Kidney epithelial cell (primary cell): ENCODE results near the gene DLAT. TPM values are rescaled to one million over a fixed set of nuclear protein-coding genes. Genes with fewer than 3 reads are reported as not detected.
"Not testable (repeated sequence)": the region's sequence is repeated elsewhere in the genome, so short reads cannot be mapped to it uniquely, and the experiment has no call there.

Experiments used
- DNase-seq: peaks from one replicate; pipeline ENCODE4 v3.0.0-alpha.2; 2010; ENCODE audit warnings: low read depth
- H3K27me3 ChIP-seq: 2 replicates; pipeline ENCODE4 v1.6.0; 2011; ENCODE audit warnings: low read length; ENCODE audit not compliant: control insufficient read depth, insufficient read depth
- H3K36me3 ChIP-seq: 2 replicates; pipeline ENCODE4 v1.5.1; 2011; ENCODE audit warnings: low read length; ENCODE audit not compliant: control insufficient read depth, insufficient read depth
- H3K4me3 ChIP-seq: 2 replicates; pipeline ENCODE4 v1.5.1; 2011; ENCODE audit warnings: low read depth, mild to moderate bottlenecking, control low read depth, low read length
- CTCF ChIP-seq: IDR thresholded peaks from 2 replicates; pipeline ENCODE4 v1.5.1; 2011; ENCODE audit warnings: mild to moderate bottlenecking, moderate library complexity, low read length, control low read depth, inconsistent platforms; ENCODE audit not compliant: insufficient read depth, poor library complexity, severe bottlenecking
- total RNA-seq: library from RNA; depleted of rRNA; stranded (reverse); fragments of >200 nt; gene quantifications from 2 replicates; pipeline ENCODE4 v1.2.3, GENCODE V29; 2015

Gene DLAT
- total RNA-seq, 1 donor from 2014 or later, result 33.4 TPM

- no peaks in the 10 kb centered on the region for H3K27me3 ChIP-seq
- DNase-seq, result no peak
- TF ChIP-seq CTCF, result no peak
- peaks cover 3% of the 10 kb centered on the region for H3K36me3 ChIP-seq
- no peak overlapping the region for H3K4me3 ChIP-seq
These were observed 26.1 kb upstream of the DLAT start for GRCh38 chr11:111999111-111999510.

- DNase-seq, result no peak
- H3K27me3 ChIP-seq, result no peaks in the 10 kb centered on the region
- TF ChIP-seq CTCF, result no peak
- peaks cover 3% of the 10 kb centered on the region for H3K36me3 ChIP-seq
- no peak overlapping the region for H3K4me3 ChIP-seq
These were observed 24.5 kb upstream of the DLAT start for GRCh38 chr11:112000703-112001102.

- no peak for DNase-seq
- peaks cover 3% of the 10 kb centered on the region for H3K36me3 ChIP-seq
- H3K4me3 ChIP-seq, result no peak overlapping the region
- TF ChIP-seq CTCF, result no peak
- H3K27me3 ChIP-seq, result no peaks in the 10 kb centered on the region
These were observed 22.6 kb upstream of the DLAT start for GRCh38 chr11:112002491-112003216.

GRCh38 chr11:112004389-112004788 lies 20.8 kb upstream of the DLAT start:
- H3K27me3 ChIP-seq, result no peaks in the 10 kb centered on the region
- no peak overlapping the region for H3K4me3 ChIP-seq
- no peak for DNase-seq
- peak; percentile 22 for TF ChIP-seq CTCF
- H3K36me3 ChIP-seq, result peaks cover 3% of the 10 kb centered on the region

- TF ChIP-seq CTCF, result no peak
- H3K36me3 ChIP-seq, result peaks cover 3% of the 10 kb centered on the region
- no peak overlapping the region for H3K4me3 ChIP-seq
- DNase-seq, result no peak
- no peaks in the 10 kb centered on the region for H3K27me3 ChIP-seq
These were observed 19.6 kb upstream of the DLAT start for GRCh38 chr11:112005422-112006094.

GRCh38 chr11:112006095-112006441 lies 19.1 kb upstream of the DLAT start:
- not testable (repeated sequence) for H3K4me3 ChIP-seq, H3K36me3 ChIP-seq, H3K27me3 ChIP-seq, DNase-seq

GRCh38 chr11:112011451-112011850 lies 13.8 kb upstream of the DLAT start:
- DNase-seq, H3K4me3 ChIP-seq, H3K27me3 ChIP-seq, H3K36me3 ChIP-seq: not testable (repeated sequence)
